Dedifferentiated amniotic fluid mesenchymal stem cell (primary cell): ENCODE data around the gene FNDC1.

Source experiments
- DNase-seq: peaks from one replicate; pipeline ENCODE4 v3.0.0-alpha.2; 2016; ENCODE audit errors: extremely low spot score

FNDC1 gene

GRCh38 chr6:159161839-159162238 is 7.4 kb upstream of the FNDC1 start:
- DNase-seq = no peak

- DNase-seq = peak; percentile 73
Measured at GRCh38 chr6:159163901-159164370, 5.3 kb upstream of the FNDC1 start.

GRCh38 chr6:159168536-159169192 is 536 bp upstream of the FNDC1 start:
- no peak for DNase-seq

- DNase-seq = peak; percentile 31
Measured at GRCh38 chr6:159169557-159170332, 545 bp downstream of the FNDC1 start.

GRCh38 chr6:159170333-159170672 is 1.1 kb downstream of the FNDC1 start:
- no peak for DNase-seq

GRCh38 chr6:159170999-159171712 is 2.0 kb downstream of the FNDC1 start:
- DNase-seq = peak; percentile 49

- DNase-seq = peak; percentile 40
Measured at GRCh38 chr6:159172091-159172491, 2.9 kb downstream of the FNDC1 start.

GRCh38 chr6:159174263-159174969 is 5.2 kb downstream of the FNDC1 start:
- peak; percentile 60 for DNase-seq

- no peak for DNase-seq
Measured at GRCh38 chr6:159176913-159177312, 7.7 kb downstream of the FNDC1 start.

GRCh38 chr6:159178847-159179246 is 9.6 kb downstream of the FNDC1 start:
- DNase-seq = no peak

GRCh38 chr6:159180001-159180400 is 10.8 kb downstream of the FNDC1 start:
- DNase-seq = no peak

- no peak for DNase-seq
Measured at GRCh38 chr6:159181914-159182313, 12.7 kb downstream of the FNDC1 start.

- peak; percentile 82 for DNase-seq
Measured at GRCh38 chr6:159184559-159184958, 15.4 kb downstream of the FNDC1 start.

GRCh38 chr6:159190460-159190859 is 21.3 kb downstream of the FNDC1 start:
- DNase-seq = no peak

- peak; percentile 55 for DNase-seq
Measured at GRCh38 chr6:159193923-159194322, 24.7 kb downstream of the FNDC1 start.

GRCh38 chr6:159194421-159194820 is 25.2 kb downstream of the FNDC1 start:
- peak; percentile 47 for DNase-seq

GRCh38 chr6:159196430-159196975 is 27.3 kb downstream of the FNDC1 start:
- DNase-seq = no peak

- no peak for DNase-seq
Measured at GRCh38 chr6:159197251-159197650, 28.1 kb downstream of the FNDC1 start.

GRCh38 chr6:159201336-159201735 is 32.1 kb downstream of the FNDC1 start:
- DNase-seq = no peak

GRCh38 chr6:159203304-159204005 is 34.3 kb downstream of the FNDC1 start:
- peak; percentile 87 for DNase-seq

- DNase-seq = no peak
Measured at GRCh38 chr6:159204605-159205004, 35.4 kb downstream of the FNDC1 start.
